B cell (primary cell): ENCODE measurements around the gene ATP13A1.

ENCODE experiments used
- CTCF ChIP-seq: fragments of 200-600 bp; IDR thresholded peaks from one replicate; pipeline ENCODE4 v1.8.0; 2022; ENCODE audit warnings: antibody characterized with exemption, mild to moderate bottlenecking
- EZH2 ChIP-seq: IDR thresholded peaks from 2 replicates; pipeline ENCODE4 v1.6.1; 2012; ENCODE audit warnings: borderline replicate concordance, low read depth, mild to moderate bottlenecking, moderate library complexity, low read length; ENCODE audit not compliant: insufficient read depth, poor library complexity, severe bottlenecking

- TF ChIP-seq CTCF (no peak), EZH2 (no peak)
Measured at GRCh38 chr19:19655051-19655594, 8.4 kb downstream of the ATP13A1 start.
